GM12864 (cell line): Measurements from ENCODE around the gene RASAL3.

Experiments used
- DNase-seq: peaks from one replicate; pipeline ENCODE4 v3.0.0-alpha.2; 2011; ENCODE audit warnings: low read depth
- H3K4me3 ChIP-seq: 2 replicates; pipeline ENCODE4 v1.5.1; 2011; ENCODE audit warnings: mild to moderate bottlenecking, low read depth, low read length, control low read depth
- TF ChIP-seq, protein P1 (sequence below): IDR thresholded peaks from 2 replicates; pipeline ENCODE4 v1.5.1; 2011; ENCODE audit warnings: low read depth, mild to moderate bottlenecking, moderate library complexity, low read length, control low read depth, inconsistent platforms; ENCODE audit errors: missing control alignments

Gene RASAL3

DNA sequence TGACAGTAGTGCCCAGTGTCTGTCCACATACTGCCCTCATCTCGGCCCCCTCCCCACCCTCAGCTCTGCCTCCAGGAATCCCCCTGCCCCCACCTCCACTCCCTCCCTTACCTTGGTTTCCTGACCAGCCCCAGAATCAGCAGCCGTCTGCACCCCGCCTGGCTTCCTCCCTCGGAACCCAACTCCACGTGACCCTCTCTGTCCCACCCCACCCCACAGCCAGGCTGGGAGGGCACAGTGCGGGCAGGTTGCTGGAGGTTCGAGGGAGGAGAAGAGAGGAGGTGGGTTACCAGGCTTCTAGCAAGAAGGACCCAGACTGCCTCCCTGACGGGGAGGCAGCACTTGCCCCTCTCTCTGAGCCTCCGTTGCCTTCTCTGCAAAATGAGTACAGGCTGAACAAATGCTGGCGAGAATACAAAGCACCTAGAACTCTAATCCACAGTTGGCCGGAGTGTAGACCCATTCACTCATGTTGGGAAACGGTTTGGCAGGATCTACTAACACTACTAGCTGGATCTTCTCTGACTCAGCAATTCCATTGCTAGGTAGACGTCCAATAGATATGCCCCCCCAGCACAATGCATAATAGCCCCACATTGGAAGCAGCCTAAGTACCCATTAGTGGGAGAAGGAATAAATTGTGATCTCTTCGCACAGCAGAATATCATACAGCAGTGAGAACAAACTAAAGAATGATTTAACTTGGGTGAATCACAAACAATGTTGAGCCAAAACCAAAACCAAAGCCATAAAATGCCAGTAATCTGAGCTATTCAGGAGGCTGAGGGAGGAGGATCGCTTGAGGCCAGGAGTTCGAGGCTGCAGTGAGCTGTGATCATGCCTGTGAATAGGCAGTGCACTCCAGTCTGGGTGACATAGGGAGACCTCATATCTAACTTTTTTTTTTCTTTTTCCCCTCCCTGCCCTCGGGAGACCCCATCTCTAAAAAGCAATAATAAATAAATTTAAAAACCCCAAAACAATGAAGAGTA is at the start of gene RASAL3:
Gene RASAL3 (minus strand): TSS at position 151 of the 992 bp plus-strand sequence. CDS start 186 bp downstream, outside the sequence.
- no peak for DNase-seq

DNA sequence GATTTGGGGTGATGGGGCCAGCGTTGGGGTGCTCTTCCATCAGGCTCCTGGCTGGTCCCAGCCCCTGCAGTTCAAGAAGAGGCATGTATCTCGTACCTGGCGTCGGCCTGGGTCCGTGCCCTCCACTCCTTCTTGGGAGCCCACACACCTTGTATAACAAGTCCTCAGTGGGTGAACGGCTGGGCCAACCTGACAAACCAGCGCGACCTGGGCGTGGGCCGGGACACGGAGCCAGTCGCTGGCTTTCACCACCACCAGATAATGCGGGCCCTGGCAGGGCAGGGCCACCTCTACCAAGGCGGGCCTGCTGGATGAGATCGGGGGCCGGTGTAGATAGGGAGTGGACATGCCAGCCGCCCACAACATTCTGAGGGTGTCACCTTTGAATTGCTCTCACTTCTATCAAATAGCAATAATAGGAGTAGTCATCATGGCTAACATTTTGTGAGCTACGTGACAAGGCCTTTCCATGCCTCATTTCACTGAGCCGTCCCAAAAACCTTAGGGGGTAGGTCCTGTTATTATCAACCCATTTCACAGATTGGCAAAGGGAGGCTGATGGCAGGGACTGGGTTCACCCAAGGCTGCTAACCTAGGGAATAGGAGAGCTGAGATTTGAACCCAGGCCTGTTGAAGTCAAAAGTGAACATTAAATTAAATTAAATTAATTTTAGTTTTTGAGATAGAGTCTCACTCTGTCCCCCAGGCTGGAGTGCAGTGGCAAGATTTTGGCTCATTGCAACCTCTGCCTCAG is 47.5 kb upstream of the RASAL3 start:
- no peak for DNase-seq
- TF ChIP-seq, protein P1, sequence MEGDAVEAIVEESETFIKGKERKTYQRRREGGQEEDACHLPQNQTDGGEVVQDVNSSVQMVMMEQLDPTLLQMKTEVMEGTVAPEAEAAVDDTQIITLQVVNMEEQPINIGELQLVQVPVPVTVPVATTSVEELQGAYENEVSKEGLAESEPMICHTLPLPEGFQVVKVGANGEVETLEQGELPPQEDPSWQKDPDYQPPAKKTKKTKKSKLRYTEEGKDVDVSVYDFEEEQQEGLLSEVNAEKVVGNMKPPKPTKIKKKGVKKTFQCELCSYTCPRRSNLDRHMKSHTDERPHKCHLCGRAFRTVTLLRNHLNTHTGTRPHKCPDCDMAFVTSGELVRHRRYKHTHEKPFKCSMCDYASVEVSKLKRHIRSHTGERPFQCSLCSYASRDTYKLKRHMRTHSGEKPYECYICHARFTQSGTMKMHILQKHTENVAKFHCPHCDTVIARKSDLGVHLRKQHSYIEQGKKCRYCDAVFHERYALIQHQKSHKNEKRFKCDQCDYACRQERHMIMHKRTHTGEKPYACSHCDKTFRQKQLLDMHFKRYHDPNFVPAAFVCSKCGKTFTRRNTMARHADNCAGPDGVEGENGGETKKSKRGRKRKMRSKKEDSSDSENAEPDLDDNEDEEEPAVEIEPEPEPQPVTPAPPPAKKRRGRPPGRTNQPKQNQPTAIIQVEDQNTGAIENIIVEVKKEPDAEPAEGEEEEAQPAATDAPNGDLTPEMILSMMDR: no peak
- no peak overlapping the region for H3K4me3 ChIP-seq

More for the DNA sequence above, at the start of gene RASAL3:
- H3K4me3 ChIP-seq: peak within 1 kb of the TSS; percentile 90
- TF ChIP-seq, protein P1: no peak

DNA sequence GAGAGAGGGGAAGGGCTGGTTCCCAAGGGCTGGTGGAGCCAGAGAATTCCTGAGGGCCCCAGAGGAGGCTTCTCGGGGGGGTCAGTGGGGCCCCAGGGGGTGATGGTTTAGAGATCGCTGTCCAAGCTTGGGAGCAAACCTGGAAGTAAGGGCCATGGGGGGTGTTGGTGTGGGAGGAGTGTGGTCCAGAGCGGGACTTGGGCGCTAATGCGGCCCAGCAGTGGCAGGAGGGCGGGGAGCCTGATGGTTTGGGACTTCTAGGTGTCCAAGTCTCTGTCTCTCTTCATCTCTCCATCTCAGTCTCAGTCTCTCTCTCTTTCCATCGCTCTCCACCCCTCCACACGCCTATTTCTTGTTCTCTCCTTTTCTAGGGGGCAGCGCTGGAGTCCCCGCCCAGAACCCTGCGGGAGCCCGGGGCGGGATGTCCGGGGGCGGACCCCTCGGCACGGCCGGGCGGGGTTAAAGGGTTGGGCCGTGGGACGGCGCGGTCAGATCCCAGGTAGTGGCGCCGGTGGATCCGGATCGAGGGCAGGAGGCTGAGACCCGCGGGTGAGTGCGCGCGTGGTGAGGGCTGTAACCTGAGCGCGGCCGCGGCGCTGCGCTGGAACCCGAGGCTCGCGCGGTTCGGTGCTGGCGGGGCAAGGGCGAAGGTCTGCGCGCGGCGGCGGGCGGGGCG is 43.8 kb upstream of the RASAL3 start, which contains the start of gene CYP4F22:
Gene CYP4F22 (plus strand): TSS at position 491 of the 676 bp plus-strand sequence. CDS start 16,812 bp downstream, outside the sequence.
- TF ChIP-seq, protein P1: no peak
- no peak within 1 kb of the TSS for H3K4me3 ChIP-seq
- DNase-seq: no peak

DNA sequence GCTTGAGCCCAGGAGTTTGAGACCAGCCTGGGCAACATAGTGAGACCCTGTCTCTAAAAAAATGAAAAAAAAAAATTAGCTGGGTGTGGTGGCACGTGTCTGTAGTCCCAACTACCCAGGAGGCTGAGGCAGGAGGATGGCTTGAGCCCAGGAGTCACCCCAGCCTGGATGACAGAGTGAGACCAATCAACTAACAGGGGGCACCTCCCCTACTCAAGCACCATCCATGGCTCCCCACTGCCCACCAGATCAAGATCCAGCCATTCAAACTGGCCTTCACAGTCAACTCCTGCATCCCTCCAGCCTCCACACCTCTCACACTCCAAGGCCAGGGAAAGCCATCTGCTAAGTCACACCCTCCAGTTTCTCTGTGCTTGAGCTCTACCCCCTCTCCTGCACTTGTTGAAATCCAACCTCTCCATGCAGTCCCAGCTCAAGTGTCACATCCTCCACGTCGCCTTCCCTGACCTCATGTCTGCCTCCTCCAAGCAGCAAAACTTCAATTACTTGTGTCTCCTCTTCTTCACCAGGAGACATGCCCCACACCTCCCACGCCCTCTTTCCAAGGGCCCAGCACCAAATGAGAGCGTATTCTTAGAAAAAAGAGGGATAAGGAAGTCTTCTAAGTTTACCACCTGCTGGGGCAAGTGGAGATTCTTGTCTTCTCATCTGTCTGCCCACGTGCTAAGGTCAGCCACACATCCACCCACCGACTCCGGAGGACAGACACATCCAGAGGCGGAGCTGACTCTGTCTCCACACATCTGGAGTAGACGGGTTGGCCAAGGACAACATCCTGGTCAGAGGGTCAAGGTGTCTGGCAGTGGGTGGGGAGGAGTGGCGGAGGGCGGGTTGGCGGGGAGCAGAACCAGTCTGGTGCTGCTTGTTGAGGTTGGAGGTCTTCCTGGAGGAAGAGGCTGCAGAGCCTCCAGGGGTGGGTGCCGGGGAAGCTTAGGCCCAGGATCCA is 43.0 kb upstream of the RASAL3 start:
- TF ChIP-seq, protein P1: no peak
- no peak for DNase-seq
- H3K4me3 ChIP-seq: no peak overlapping the region

DNA sequence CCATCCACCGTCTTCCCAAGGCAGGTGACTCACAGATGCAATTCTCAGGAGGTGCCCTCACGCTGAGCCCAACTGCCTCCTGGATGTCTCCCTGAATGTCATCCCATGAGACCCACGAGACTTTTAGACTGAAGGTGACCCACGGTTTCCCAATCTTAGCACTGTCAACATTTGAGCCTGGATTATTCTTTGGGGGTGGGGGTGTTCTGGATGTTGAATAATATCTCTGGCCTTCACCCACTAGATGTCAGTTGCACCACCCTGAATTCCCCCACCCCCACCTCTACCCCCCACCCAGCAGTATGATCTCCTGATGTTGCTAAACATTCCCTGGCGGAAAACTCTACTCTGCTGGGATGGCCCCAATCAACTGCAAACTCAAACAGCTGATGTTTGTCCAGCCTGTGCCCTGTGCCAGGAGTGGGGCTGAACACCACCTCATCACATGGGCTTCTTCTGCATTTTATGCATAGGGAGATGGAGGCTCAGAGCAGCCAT is 41.8 kb upstream of the RASAL3 start:
- H3K4me3 ChIP-seq: no peak overlapping the region
- no peak for DNase-seq
- TF ChIP-seq, protein P1: no peak
